T1000 (cell line): Measurements from ENCODE around the gene APCDD1.
"Not testable (repeated sequence)": the region's sequence is repeated elsewhere in the genome, so short reads cannot be mapped to it uniquely, and the experiment has no call there.

Experiments used
- DNase-seq: peaks from one replicate; lab custom pipeline; 2025; ENCODE audit warnings: mixed read lengths; lab: John Stamatoyannopoulos, UW

APCDD1 gene

DNA sequence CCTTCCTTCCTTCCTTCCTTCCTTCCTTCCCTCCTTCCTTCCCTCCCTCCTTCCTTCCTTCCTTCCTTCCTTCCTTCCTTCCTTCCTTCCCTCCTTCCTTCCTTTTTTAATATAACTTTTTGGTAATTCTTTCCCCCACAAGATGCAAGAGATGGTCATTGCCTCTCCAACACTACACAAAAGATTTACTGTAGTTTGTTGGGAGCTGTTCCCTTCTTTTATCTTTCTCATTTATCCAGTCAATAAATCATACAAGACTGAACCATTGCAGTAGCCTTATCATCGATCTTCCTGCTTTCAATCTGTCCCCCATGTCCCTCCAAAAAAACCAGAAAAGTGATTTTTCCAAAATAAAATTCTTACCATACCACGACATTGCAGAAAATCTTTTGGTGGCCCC is 8.2 kb downstream of the APCDD1 start:
- DNase-seq: no peak

GRCh38 chr18:10463096-10463495 is 8.7 kb downstream of the APCDD1 start:
- no peak for DNase-seq

DNA sequence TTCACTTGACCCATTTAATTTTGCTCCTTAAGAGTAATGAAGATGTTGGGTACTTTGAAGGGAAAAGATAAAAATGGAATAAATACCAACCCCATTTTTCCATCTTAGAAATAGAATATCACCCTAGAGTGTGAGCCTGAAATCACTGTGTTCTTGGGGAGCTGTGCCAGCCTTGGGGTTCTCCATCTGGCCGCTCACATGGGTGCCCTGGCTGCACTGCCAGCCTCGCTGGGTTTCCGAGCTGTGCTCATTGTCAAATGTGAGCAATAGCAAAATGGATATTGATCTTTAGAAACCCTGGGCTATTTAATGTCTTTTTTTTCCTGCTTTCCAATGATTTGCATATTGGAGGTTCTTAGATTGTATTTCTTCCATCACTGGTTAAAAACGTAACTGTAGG is 9.3 kb downstream of the APCDD1 start:
- no peak for DNase-seq

GRCh38 chr18:10464161-10464648 is 9.8 kb downstream of the APCDD1 start:
- not testable (repeated sequence) for DNase-seq

- DNase-seq: no peak
Measured at GRCh38 chr18:10465174-10465939, 10.9 kb downstream of the APCDD1 start.

- no peak for DNase-seq
Measured at GRCh38 chr18:10470429-10470828, 16.0 kb downstream of the APCDD1 start.

GRCh38 chr18:10471574-10471973 is 17.1 kb downstream of the APCDD1 start:
- no peak for DNase-seq

GRCh38 chr18:10473132-10473531 is 18.7 kb downstream of the APCDD1 start:
- no peak for DNase-seq

- no peak for DNase-seq
Measured at GRCh38 chr18:10474309-10474708, 19.9 kb downstream of the APCDD1 start.

GRCh38 chr18:10475276-10475653 is 20.8 kb downstream of the APCDD1 start:
- no peak for DNase-seq

DNA sequence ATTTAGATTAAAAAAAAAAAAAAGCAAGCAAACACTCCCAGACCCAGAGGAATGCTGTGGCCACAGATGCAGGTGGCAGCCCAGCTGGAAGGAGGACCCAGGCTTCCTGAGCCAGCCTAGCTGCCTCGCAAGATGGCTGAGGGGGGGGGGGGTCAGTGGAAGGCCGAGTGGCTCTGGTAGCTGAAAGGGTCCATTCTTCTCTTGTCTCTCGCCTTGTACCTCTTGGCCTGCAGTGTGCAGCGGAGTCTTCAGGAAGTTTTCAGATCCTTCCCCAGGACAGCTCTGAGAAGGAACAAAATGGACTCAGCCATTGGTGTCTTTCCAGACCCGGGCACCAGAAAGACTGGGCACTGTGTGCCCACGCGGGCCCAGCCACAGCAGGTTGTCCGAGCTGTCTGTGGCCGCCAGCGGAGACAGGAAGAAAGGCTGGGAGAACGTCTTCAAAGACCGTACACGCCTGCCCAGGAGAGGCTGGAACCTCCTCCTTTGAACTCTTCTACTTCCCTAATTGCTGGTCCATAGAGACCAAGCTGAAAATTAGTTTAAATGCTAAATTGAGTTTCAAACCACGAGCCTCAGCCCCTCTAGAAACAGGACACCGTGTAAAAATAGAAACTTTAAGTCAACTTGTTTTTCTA is 21.3 kb downstream of the APCDD1 start:
- DNase-seq: no peak

DNA sequence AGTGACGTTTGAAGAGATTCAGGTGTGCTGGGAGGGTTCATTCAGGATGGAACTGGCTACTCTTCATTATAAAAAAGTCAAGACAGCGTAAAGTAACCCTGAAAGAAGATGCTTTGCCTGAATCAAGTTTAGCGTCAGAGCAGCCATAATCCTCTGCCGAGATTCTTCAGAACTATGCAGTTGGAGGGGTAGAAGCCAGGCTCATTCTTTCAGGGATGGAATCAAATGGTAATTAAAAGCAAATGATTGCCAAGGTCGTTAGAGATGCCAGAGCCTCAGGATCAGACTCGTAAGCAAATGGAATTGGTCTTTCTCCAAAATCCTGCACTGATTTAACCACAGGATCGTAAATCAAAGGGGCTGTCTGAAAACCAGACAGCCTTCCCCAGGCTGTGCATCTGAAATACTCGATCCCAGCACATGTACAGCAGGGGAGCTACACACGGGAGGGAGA is 21.9 kb downstream of the APCDD1 start:
- DNase-seq: no peak

DNA sequence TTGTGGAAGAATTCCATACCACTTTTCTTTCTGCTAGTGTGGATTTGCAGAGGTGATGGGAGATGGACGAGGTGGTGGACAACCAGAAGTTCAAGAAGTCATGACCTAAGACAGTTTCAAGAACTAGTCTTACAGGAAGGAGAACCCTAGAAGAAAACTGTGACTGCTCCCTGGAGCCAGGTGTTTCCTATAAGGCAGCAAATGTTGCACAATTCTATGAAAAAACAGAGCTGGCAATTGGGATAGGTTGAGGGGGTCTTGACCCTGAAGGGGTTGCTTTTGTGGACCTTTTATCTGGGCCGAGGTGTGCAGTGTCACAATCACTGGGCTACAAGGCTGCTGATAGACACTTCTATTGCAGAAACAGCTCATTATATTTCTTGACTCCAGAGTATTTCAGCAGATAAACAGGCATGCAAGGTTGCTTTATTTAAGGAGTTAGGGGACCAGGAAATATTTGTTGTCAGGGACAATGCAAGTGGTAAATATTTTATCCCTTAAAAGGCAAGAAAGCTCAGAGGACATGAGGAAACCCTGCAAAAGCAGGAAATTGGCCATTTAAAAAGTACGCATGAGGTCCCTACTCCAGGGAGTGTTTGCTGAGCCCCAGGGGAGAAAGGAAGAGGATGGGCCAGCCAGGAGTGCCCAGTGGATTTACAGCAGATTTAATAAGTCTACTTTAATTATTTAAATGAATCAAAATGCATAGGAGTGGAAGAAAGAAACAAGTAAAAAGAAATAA is 22.9 kb downstream of the APCDD1 start:
- DNase-seq: no peak

DNA sequence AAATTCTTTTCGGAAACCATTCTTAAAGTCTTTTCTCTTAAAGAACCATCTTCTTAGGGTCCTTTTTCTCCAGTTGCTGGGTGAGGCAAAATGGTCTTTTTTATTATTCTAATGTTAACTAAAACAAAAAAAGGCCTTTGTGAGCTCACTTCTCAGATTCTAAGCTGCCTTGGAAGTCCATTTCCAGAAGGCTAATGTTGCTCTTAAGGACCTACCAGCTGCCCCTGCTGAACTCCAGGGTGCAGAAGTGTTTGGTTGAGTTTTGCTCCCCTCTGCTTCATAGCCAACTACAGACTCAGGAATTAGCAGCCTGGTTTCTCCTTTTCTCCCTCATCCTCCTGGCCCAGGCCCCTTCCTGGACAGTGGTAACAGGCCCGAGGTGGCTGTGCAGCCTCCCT is 23.4 kb downstream of the APCDD1 start:
- no peak for DNase-seq

DNA sequence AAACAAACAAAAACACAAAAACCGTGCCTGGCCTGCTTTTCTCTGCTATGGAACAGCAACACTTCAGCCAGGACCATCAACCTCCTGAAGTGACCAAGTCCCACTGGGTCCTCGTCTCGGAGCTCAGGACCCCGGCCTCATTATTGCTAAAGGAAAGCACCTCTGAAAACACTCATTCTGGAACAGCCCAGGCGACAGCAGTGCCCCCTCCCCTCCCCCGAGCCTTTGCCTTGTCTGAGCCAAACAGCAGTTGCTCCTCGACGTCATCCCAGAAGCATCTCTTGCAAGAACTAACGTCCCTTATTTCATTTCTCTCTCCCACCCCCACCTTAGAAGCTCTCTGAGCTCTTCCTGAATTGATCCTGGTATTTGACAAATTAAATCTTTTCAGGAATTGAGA is 27.4 kb downstream of the APCDD1 start:
- DNase-seq: no peak

DNA sequence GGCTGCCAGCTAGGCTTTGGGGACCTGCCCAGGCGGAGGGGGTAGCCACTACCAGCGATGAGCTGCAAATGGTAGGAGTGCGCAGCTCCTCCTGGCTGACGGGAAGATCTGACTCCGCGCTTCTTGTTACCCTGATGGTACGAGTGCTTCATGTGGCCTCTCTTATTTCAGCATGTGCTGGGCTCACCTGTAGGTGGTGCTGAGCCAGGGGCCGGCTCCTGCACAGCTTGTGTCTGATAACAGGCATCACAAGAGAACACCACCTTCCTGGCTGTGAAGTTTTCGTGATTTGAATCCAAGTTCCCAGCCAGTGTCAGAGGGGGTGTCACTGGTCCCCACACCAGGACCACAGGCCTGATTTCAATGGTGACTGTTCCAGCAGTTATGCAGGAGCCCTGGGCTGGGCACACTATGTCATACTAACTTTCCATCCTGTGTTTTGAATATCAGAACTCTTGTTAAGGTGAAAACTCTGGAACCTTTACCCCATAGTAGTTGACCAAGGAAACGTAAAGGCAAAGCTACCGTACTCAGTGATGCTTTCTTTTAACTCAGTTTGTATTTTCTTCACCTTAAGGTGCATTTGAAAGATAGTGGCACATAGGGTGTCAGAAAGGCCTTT is 28.0 kb downstream of the APCDD1 start:
- no peak for DNase-seq

DNA sequence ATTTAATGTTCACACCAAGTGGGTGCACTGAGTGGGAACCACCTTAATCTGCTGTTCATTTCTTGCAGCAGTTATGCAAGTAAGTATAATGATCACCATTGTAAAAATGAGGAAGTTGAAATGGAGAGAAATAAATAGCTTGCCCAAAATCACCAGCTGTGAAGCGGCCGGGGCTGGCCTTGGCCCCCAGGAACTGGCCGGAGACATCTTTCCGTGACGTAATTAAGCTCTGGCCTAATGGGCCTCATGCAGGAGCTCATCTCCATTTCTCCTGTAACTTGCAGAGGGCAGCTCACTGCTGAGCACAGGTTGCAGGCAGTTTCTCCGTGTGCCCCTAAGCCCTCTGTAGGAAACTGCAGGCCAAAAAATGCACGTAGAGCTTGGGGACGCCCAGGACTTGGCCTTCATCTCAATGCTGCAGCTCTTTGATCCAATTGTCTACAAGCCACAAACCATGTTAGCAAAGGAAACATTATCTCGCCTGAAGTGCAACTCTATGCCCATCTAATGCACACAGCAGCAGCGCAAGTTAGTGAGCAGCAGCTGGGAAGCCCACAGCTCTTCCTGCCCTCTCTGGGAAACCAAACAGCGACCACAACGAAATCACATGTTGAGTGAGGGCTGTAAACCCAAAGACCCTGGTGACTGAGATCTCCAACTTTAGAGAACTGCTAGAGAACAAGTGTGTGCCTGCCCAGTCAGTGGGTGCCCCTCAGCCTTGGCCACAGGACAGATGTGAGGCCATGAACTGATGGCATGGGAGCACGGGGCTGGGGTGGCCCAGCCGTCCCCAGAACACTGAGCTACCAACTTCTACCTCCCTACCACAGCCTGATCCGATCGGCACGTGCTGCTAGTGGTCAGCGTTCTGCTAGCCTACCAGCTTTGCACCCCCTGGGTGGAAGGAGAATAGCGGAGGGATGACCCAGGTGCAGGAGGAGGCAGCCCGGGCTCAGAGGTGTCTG is 28.8 kb downstream of the APCDD1 start:
- DNase-seq: no peak

- no peak for DNase-seq
Measured at GRCh38 chr18:10485475-10485874, 31.0 kb downstream of the APCDD1 start.

DNA sequence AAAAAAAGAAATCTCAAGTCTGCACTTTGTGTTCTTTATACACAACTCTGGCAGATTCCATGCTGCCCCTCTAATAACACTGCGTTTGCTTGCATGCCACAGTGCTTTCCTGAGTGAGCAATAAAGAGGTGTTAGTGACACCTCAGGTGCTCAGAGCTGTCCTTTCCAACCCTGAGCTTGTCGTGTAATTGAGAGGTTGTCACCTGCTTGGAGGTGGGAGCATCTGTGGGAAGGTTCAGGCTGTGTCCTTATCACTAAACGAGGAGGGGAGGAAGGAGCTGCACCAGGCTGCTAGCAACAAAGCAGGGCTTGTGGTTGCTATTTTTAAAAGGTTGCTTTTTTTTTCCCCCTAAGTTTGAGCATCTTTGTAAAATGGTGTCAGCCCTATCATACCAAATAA is 31.9 kb downstream of the APCDD1 start:
- no peak for DNase-seq

- no peak for DNase-seq
Measured at GRCh38 chr18:10487154-10487553, 32.7 kb downstream of the APCDD1 start.

- no peak for DNase-seq
Measured at GRCh38 chr18:10488017-10488416, 33.6 kb downstream of the APCDD1 start.
